ENCODE results near the gene SMURF2.

DNA sequence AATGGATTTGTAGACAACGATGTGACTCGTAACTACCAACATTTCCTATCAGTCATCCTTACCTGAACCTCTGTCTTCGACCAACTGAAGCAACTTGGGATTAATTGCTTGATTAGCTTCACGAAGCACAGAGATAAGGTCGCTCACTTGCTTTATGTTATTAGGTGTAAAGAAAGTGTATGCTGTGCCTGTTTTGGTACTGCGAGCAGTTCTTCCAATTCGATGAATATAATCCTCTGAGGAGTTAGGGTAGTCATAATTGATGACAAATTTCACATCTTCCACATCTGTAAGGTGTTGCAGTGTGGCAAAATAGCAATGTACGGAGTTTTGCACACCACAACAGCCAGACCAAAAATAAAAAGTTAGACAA, 161.6 kb downstream of the SMURF2 start:
- TF ChIP-seq GATA2 (IDR thresholded peaks at IDR 0.05; ENCODE audit: low read depth, low read length) (no peak), GATA3 (IDR thresholded peaks at IDR 0.05; ENCODE audit: low read depth, low read length) (no peak)
